SK-N-SH (cell line): ENCODE data around the gene POFUT2.

Experiments used
- ELF1 ChIP-seq: IDR thresholded peaks from 2 replicates; pipeline ENCODE4 v1.4.0; 2012
- TF ChIP-seq, protein P1 (sequence below): fragments of 200-600 bp; sonication (generic); IDR thresholded peaks from 2 replicates; pipeline ENCODE4 v1.6.1; 2017; ENCODE audit warnings: antibody characterized with exemption, mild to moderate bottlenecking, moderate library complexity
- TF ChIP-seq, protein P2 (sequence below): IDR thresholded peaks from 2 replicates; pipeline ENCODE4 v1.4.0; 2012; ENCODE audit warnings: low read depth

DNA sequence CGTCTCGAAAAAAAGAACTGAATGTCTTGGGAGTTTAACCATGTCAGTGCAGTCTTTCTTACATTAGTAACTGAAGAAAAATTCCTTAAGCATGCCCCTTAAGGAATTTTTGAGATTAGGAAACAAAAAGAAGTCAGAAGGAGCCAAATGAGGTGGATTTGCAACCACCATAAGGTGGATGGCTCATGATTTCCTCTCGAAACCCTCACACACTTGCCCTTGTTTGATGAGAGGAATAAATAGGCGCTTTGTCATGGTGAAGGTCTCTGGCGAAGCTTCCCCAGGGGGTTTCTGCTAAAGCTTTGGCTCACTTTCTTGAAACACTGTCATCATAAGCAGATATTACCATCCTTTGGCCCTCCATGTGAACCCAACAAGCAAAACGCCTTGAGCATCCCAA is 68.2 kb downstream of the POFUT2 start:
- TF ChIP-seq ELF1, result no peak
- TF ChIP-seq, protein P1, sequence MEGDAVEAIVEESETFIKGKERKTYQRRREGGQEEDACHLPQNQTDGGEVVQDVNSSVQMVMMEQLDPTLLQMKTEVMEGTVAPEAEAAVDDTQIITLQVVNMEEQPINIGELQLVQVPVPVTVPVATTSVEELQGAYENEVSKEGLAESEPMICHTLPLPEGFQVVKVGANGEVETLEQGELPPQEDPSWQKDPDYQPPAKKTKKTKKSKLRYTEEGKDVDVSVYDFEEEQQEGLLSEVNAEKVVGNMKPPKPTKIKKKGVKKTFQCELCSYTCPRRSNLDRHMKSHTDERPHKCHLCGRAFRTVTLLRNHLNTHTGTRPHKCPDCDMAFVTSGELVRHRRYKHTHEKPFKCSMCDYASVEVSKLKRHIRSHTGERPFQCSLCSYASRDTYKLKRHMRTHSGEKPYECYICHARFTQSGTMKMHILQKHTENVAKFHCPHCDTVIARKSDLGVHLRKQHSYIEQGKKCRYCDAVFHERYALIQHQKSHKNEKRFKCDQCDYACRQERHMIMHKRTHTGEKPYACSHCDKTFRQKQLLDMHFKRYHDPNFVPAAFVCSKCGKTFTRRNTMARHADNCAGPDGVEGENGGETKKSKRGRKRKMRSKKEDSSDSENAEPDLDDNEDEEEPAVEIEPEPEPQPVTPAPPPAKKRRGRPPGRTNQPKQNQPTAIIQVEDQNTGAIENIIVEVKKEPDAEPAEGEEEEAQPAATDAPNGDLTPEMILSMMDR, result no peak
- TF ChIP-seq, protein P2, sequence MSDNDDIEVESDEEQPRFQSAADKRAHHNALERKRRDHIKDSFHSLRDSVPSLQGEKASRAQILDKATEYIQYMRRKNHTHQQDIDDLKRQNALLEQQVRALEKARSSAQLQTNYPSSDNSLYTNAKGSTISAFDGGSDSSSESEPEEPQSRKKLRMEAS, result no peak
